HepG2 (cell line): ENCODE results near the gene DGCR8. TPM values are rescaled to one million over a fixed set of nuclear protein-coding genes. Genes with fewer than 3 reads are reported as not detected.
A peak's percentile ranks its signal among the peaks of the same experiment; 100 is the strongest.

Experiments
- ATAC-seq: fragments of 200-7000 bp; cut with Tn5 transposase; 3 replicates; pipeline ENCODE4 v1.9.1; 2020; ENCODE audit warnings: mild to moderate bottlenecking, moderate library complexity
- BruUV-seq: library from RNA; stranded (reverse); fragments of 400-500 nt; replicated peaks from 2 replicates; lab custom pipeline; 2021; lab: Mats Ljungman, UMichigan
- CTCF ChIA-PET: fragments of 300-600 bp; formaldehyde crosslinking; extraction: SDS; loops from one replicate; lab custom pipeline; 2021; ENCODE audit warnings: low total read pairs, inconsistent platforms, low intra/inter-chr PET ratio; lab: Yijun Ruan, JAX
- POLR2A ChIA-PET: fragments of 350-600 bp; sonication (Branson Sonifier 250); formaldehyde crosslinking; loops from one replicate; lab custom pipeline; 2020; ENCODE audit warnings: antibody characterized with exemption, inconsistent platforms; lab: Yijun Ruan, JAX
- DNase-seq: peaks from one replicate; pipeline ENCODE4 v3.0.0-alpha.2; 2015; ENCODE audit warnings: low spot score
- FAIRE-seq: peaks from 3 replicates; lab custom pipeline; 2011; peaks lifted over from hg19 to GRCh38; lab: Jason Lieb, UNC
- H2AFZ ChIP-seq: one replicate; pipeline ENCODE4 v1.6.1; 2011; ENCODE audit warnings: low read length, inconsistent platforms
- H3K27ac ChIP-seq: fragments of 300-600 bp; 3 replicates; pipeline ENCODE4 v1.8.0; 2011; ENCODE audit warnings: mixed run types, mild to moderate bottlenecking, mixed read lengths, low read length, inconsistent platforms; ENCODE audit not compliant: insufficient read depth; ENCODE audit errors: extremely low read length
- H3K27me3 ChIP-seq, 2 experiments: fragments of 200-600 bp in 1 of 2; 2 replicates in 1 of 2; 3 replicates in 1 of 2; pipeline versions ENCODE4 v1.6.0 to v1.8.0; 2011; ENCODE audit warnings: low read length in 2 of 2, mild to moderate bottlenecking in 2 of 2, moderate library complexity in 2 of 2, inconsistent platforms in 1 of 2; ENCODE audit not compliant: insufficient read depth in 2 of 2, control insufficient read depth in 1 of 2
- H3K36me3 ChIP-seq, 2 experiments: fragments of 200-600 bp in 1 of 2; replicated peaks in 1 of 2; 2 replicates in 1 of 2; 3 replicates in 1 of 2; pipeline versions ENCODE4 v1.5.1 to v1.8.0; 2011; ENCODE audit warnings: low read length in 2 of 2, inconsistent platforms in 1 of 2; ENCODE audit not compliant: insufficient read depth in 2 of 2, control insufficient read depth in 1 of 2
- H3K4me1 ChIP-seq: 2 replicates; pipeline ENCODE4 v1.5.1; 2012; ENCODE audit warnings: low read length, inconsistent platforms; ENCODE audit not compliant: insufficient read depth
- H3K4me2 ChIP-seq: 2 replicates; pipeline ENCODE4 v1.6.0; 2011; ENCODE audit warnings: low read depth, low read length, inconsistent platforms
- H3K4me3 ChIP-seq, 3 experiments: fragments of 200-600 bp in 1 of 3; sonication (generic), shearing (Covaris generic) in 1 of 3; replicated peaks in 1 of 3; 2 replicates each; pipeline ENCODE4 v1.5.1; 2011 to 2016; ENCODE audit warnings: low read length in 3 of 3, inconsistent platforms in 2 of 3, low read depth in 2 of 3, mild to moderate bottlenecking in 2 of 3, control low read depth in 1 of 3, mixed read lengths in 1 of 3; ENCODE audit not compliant: insufficient read depth in 1 of 3
- H3K79me2 ChIP-seq: one replicate; pipeline ENCODE4 v1.6.1; 2011; ENCODE audit warnings: low read length, inconsistent platforms; ENCODE audit not compliant: insufficient read depth
- H3K9ac ChIP-seq: 2 replicates; pipeline ENCODE4 v1.6.0; 2011; ENCODE audit warnings: mild to moderate bottlenecking, low read depth, low read length, inconsistent platforms; ENCODE audit not compliant: insufficient read depth
- H3K9me3 ChIP-seq: 2 replicates; pipeline ENCODE4 v1.5.1; 2012; ENCODE audit warnings: mild to moderate bottlenecking, low read length
- H4K20me1 ChIP-seq: 2 replicates; pipeline ENCODE4 v1.6.0; 2011; ENCODE audit warnings: inconsistent platforms, mild to moderate bottlenecking, low read length, moderate library complexity; ENCODE audit not compliant: insufficient read depth
- CSRNP1 ChIP-seq: sonication (generic); formaldehyde crosslinking; IDR thresholded peaks from 2 replicates; pipeline ENCODE4 v1.8.1; 2023; ENCODE audit warnings: mild to moderate bottlenecking, missing genetic modification reagents
- GABPA ChIP-seq, 2 experiments: IDR thresholded peaks; 2 replicates each; pipeline ENCODE4 v1.6.1; 2011 to 2016; ENCODE audit warnings: low read depth in 2 of 2, low read length in 1 of 2, missing biosample characterization in 1 of 2, missing genetic modification characterization in 1 of 2
- GATAD1 ChIP-seq: IDR thresholded peaks from 2 replicates; pipeline ENCODE4 v1.6.1; 2016; ENCODE audit warnings: missing genetic modification reagents, missing compliant biosample characterization
- HNRNPLL ChIP-seq: fragments of 200-400 bp; formaldehyde crosslinking; IDR thresholded peaks from 2 replicates; pipeline ENCODE4 v1.6.1; 2017; ENCODE audit warnings: mild to moderate bottlenecking, low read depth, low read length; ENCODE audit not compliant: poor library complexity, severe bottlenecking
- KDM5B ChIP-seq: sonication (generic); formaldehyde crosslinking; IDR thresholded peaks from 2 replicates; pipeline ENCODE4 v1.4.0; 2020; ENCODE audit warnings: missing genetic modification reagents, mild to moderate bottlenecking, borderline replicate concordance
- KLF13 ChIP-seq: sonication (generic); formaldehyde crosslinking; IDR thresholded peaks from 2 replicates; pipeline ENCODE4 v1.4.0; 2020; ENCODE audit warnings: mild to moderate bottlenecking, missing genetic modification reagents
- KLF16 ChIP-seq, 2 experiments: sonication (generic) in 1 of 2; formaldehyde crosslinking in 1 of 2; IDR thresholded peaks; 2 replicates each; pipeline versions ENCODE4 v1.6.1 to v1.8.0; 2016 to 2023; ENCODE audit warnings: missing genetic modification reagents in 2 of 2, missing compliant biosample characterization in 1 of 2
- RBFOX2 ChIP-seq: fragments of 200-400 bp; formaldehyde crosslinking; IDR thresholded peaks from 2 replicates; pipeline ENCODE4 v1.6.1; 2017; ENCODE audit warnings: low read depth, mild to moderate bottlenecking, low read length
- YEATS4 ChIP-seq: sonication (generic); formaldehyde crosslinking; IDR thresholded peaks from 2 replicates; pipeline ENCODE4 v1.4.0; 2020; ENCODE audit warnings: missing genetic modification reagents, borderline replicate concordance
- ZNF276 ChIP-seq: sonication (generic); formaldehyde crosslinking; IDR thresholded peaks from 2 replicates; pipeline ENCODE4 v1.4.0; 2020; ENCODE audit warnings: mild to moderate bottlenecking, low read depth, missing genetic modification reagents
- ZNF816 ChIP-seq: sonication (generic); formaldehyde crosslinking; IDR thresholded peaks from 2 replicates; pipeline ENCODE4 v1.8.0; 2022; ENCODE audit warnings: missing genetic modification reagents, mild to moderate bottlenecking, borderline replicate concordance
- WGBS: methylation state at CpG from one replicate; pipeline ENCODE4 v1.1.6; 2017; ENCODE audit warnings: low lambda C conversion rate; 5-methylcytosine and 5-hydroxymethylcytosine counted together
- in situ Hi-C: cut with HindIII; loops from 2 replicates; pipeline ENCODE4 v1.10.0; 2017; ENCODE audit warnings: low pct_unique_long_range_greater_than_20kb; ENCODE audit not compliant: extremely low pct_ligation_motif_present
- intact Hi-C: fragments of 100-400 bp; cut with micrococcal nuclease; formaldehyde crosslinking; loops from one replicate; pipeline ENCODE4 v1.10.0; 2022; ENCODE audit not compliant: unreplicated experiment
- polyA plus RNA-seq, 8 experiments: library from polyadenylated mRNA; depleted of rRNA in 3 of 8; stranded (reverse) in 7 of 8; unstranded in 1 of 8; fragments of >200 nt; fragmentation: Illumina TruSeq in 4 of 8; extraction: Trizol in 4 of 8; gene quantifications; 2 replicates each; pipeline versions ENCODE4 v1.2.1 to v1.2.3, GENCODE V29; 2011 to 2016; ENCODE audit warnings: low read depth in 4 of 8, missing spikeins in 1 of 8, mixed read lengths in 1 of 8; ENCODE audit not compliant: insufficient read depth in 1 of 8
- total RNA-seq, 5 experiments: library from RNA; depleted of rRNA; stranded (reverse); fragments of >200 nt; fragmentation: Illumina TruSeq; extraction: Trizol; gene quantifications; 2 replicates each; pipeline ENCODE4 v1.2.3, GENCODE V29; 2016; ENCODE audit warnings: low read depth in 1 of 5
- TF ChIP-seq, protein P1 (sequence below): sonication (generic); formaldehyde crosslinking; IDR thresholded peaks from 2 replicates; pipeline ENCODE4 v1.5.0; 2020; ENCODE audit warnings: mild to moderate bottlenecking, missing genetic modification reagents, borderline replicate concordance

DGCR8 gene
- total and polyA plus RNA-seq, 2 of the 13 experiments (the other 11 are each of a cell fraction or from before 2014, with no cell fraction given): 10.2 to 23.2 TPM

DNA sequence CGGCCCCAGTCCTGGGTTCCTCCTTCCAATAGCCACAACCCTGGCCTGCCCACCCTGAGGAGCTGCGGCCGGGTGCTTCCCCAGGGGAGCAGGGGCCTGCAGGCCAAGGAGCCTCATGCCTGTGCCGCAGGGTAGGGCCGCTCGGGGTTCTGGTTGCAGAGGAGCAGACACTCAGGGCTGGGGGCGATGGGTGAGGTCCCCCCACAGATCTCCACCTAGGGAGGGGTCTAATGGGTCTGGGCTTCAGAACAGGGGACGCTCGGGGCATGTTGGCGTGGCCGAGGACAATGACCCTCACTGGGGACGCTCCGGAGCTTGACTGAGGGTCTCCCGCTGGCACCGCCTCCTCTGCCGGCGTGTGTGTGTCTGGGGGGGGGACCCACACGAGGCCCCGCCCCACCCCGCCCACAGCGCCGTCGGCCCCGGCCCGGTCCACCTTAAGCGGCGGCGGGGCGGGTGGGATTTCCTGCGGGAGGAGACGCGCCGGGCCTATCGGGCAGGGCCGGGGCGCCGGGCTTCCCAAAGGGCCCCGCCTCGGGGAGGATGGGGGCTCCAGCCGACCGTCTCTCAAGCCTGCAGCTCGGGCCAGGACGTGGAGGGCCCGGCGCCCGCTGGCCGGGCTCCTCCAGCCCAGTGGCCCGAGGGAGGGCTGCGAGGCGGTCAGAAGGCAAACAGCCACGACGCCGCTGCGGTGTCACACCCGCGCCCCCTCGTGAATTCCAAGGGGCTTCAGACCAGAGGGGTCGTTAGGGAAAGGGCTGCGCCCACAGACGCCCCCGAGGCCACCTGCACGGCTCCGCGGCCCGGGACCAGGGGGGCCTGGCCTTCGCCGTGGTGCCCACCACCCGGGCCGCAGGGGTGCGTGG lies 50.9 kb downstream of the DGCR8 start:
- no peaks in the 10 kb centered on the region for H3K27me3 ChIP-seq
- peak; percentile 61 for ATAC-seq
- in situ Hi-C loops: no loop called here
- peak overlapping the region; percentile 63 for H3K27ac ChIP-seq
- peak overlapping the region; percentile 88 for H3K4me2 ChIP-seq
- H3K36me3 ChIP-seq: peaks cover 5 to 17% of the 10 kb centered on the region in 2 experiments; a peak in 4 of 5 replicates
- DNase-seq: peak; percentile 28
- no TSS peak for BruUV-seq
- peak overlapping the region; percentile 73 to 86 (median 84) for H3K4me3 ChIP-seq
- ChIA-PET CTCF (no interaction called here), POLR2A (interaction anchor here (0.8 to 1.2 kb wide), 3 partner anchors 14 to 161 kb away, joined by 3 to 4 read pairs (median 3); partner anchors contain the start of genes RANBP1 and TRMT2A)
- H3K9me3 ChIP-seq: no peaks in the 10 kb centered on the region
- peaks cover 45% of the 10 kb centered on the region for H3K4me1 ChIP-seq
- 4% methylated on average over 26 of the region's 70 CpGs for WGBS
- intact Hi-C loops: no loop called here
- no peak overlapping the region for H2AFZ ChIP-seq
- H3K9ac ChIP-seq: peak overlapping the region; percentile 74
- peaks cover 3% of the 10 kb centered on the region; the same call in 1 of the 2 replicates for H4K20me1 ChIP-seq
- no peak for FAIRE-seq
- peaks cover 11% of the 10 kb centered on the region for H3K79me2 ChIP-seq
- TF ChIP-seq ZNF276 (CRISPR knock-in tag): peak; percentile 100
- TF ChIP-seq KLF13 (CRISPR knock-in tag): no peak
- peak; percentile 64 for TF ChIP-seq GABPA (IDR thresholded peaks at IDR 0.05; ENCODE audit: low read depth, low read length)
- TF ChIP-seq GABPA (CRISPR knock-in tag; IDR thresholded peaks at IDR 0.05; ENCODE audit: low read depth): peak; percentile 64
- TF ChIP-seq, protein P1, sequence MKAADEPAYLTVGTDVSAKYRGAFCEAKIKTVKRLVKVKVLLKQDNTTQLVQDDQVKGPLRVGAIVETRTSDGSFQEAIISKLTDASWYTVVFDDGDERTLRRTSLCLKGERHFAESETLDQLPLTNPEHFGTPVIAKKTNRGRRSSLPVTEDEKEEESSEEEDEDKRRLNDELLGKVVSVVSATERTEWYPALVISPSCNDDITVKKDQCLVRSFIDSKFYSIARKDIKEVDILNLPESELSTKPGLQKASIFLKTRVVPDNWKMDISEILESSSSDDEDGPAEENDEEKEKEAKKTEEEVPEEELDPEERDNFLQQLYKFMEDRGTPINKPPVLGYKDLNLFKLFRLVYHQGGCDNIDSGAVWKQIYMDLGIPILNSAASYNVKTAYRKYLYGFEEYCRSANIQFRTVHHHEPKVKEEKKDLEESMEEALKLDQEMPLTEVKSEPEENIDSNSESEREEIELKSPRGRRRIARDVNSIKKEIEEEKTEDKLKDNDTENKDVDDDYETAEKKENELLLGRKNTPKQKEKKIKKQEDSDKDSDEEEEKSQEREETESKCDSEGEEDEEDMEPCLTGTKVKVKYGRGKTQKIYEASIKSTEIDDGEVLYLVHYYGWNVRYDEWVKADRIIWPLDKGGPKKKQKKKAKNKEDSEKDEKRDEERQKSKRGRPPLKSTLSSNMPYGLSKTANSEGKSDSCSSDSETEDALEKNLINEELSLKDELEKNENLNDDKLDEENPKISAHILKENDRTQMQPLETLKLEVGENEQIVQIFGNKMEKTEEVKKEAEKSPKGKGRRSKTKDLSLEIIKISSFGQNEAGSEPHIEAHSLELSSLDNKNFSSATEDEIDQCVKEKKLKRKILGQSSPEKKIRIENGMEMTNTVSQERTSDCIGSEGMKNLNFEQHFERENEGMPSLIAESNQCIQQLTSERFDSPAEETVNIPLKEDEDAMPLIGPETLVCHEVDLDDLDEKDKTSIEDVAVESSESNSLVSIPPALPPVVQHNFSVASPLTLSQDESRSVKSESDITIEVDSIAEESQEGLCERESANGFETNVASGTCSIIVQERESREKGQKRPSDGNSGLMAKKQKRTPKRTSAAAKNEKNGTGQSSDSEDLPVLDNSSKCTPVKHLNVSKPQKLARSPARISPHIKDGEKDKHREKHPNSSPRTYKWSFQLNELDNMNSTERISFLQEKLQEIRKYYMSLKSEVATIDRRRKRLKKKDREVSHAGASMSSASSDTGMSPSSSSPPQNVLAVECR (CRISPR knock-in tag): peak; percentile 39; the same call in 1 of the 2 replicates
- TF ChIP-seq ZNF816 (CRISPR knock-in tag): no peak
- TF ChIP-seq GATAD1 (CRISPR knock-in tag): peak; percentile 31; the same call in 1 of the 2 replicates
- 0 out of 2 replicates have a peak, but pooled peaks have one; percentile 11 for TF ChIP-seq YEATS4 (CRISPR knock-in tag)
- TF ChIP-seq RBFOX2: peak; percentile 59
- TF ChIP-seq HNRNPLL: peak; percentile 0
- peak; percentile 36; the same call in 1 of the 2 replicates for TF ChIP-seq KDM5B
- 0 out of 2 replicates have a peak, but pooled peaks have one; percentile 34 for TF ChIP-seq CSRNP1
- TF ChIP-seq KLF16 (CRISPR knock-in tag; IDR thresholded peaks at IDR 0.05): 0 out of 4 replicates have a peak, but pooled peaks of 1 of the 2 experiments have one; percentile 36
